Neutrophil (primary cell): Measurements from ENCODE around the gene CCDC71.

ENCODE experiments used
- H3K27ac ChIP-seq: fragments of 200-600 bp; sonication (generic); 2 replicates; pipeline ENCODE4 v1.5.1; 2016; ENCODE audit warnings: mild to moderate bottlenecking, moderate library complexity
- H3K27me3 ChIP-seq: fragments of 200-600 bp; sonication (generic); 2 replicates; pipeline ENCODE4 v1.6.0; 2016; ENCODE audit warnings: mild to moderate bottlenecking
- H3K36me3 ChIP-seq: fragments of 200-600 bp; sonication (generic); 2 replicates; pipeline ENCODE4 v1.5.1; 2017
- H3K4me1 ChIP-seq, 2 experiments: fragments of 200-600 bp in 1 of 2; sonication (generic) in 1 of 2; 1 replicate in 1 of 2; 2 replicates in 1 of 2; pipeline versions ENCODE4 v1.5.1 to v1.6.1; 2013 to 2016; ENCODE audit warnings: low read depth in 1 of 2, low read length in 1 of 2, mild to moderate bottlenecking in 1 of 2, moderate library complexity in 1 of 2; ENCODE audit not compliant: control insufficient read depth in 1 of 2, insufficient read depth in 1 of 2
- H3K4me3 ChIP-seq, 2 experiments: fragments of 200-600 bp in 1 of 2; sonication (generic) in 1 of 2; 1 replicate in 1 of 2; 2 replicates in 1 of 2; pipeline ENCODE4 v1.5.1; 2013 to 2016; ENCODE audit warnings: low read depth in 1 of 2, low read length in 1 of 2, mild to moderate bottlenecking in 1 of 2, moderate library complexity in 1 of 2
- H3K9me3 ChIP-seq: fragments of 200-600 bp; sonication (generic); 2 replicates; pipeline ENCODE4 v1.5.1; 2016
- CTCF ChIP-seq: fragments of 200-600 bp; sonication (generic); IDR thresholded peaks from 2 replicates; pipeline ENCODE4 v1.5.1; 2016; ENCODE audit warnings: antibody characterized with exemption

The CCDC71 gene

GRCh38 chr3:49161808-49162530 is 4.2 kb downstream of the CCDC71 start:
- no peak for TF ChIP-seq CTCF
- peaks cover 23 to 31% of the 10 kb centered on the region in 2 experiments for H3K4me1 ChIP-seq
- H3K27ac ChIP-seq = peak overlapping the region; percentile 33

DNA sequence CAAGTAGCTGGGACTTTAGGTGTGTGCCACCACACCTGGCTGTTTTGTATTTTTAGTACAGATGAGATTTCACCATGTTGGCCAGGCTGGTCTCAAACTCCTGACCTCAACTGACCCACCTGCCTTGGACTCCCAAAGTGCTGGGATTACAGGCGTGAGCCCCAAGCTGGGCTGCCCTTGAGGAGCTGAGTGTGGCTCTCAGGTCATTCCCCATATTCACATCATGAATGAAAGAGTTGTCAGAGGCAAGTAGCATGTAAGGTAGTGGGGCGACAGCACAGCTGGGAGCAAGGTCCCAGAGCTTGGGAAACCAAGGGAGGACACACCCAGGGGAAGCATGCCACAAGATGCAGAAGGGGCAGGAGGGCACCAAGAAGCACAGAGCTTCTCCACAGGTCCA is 4.9 kb downstream of the CCDC71 start:
- peaks cover 26% of the 10 kb centered on the region for H3K36me3 ChIP-seq
- H3K4me3 ChIP-seq = no peak overlapping the region
- peaks cover 17 to 25% of the 10 kb centered on the region in 2 experiments for H3K4me1 ChIP-seq
- no peaks in the 10 kb centered on the region for H3K9me3 ChIP-seq
- TF ChIP-seq CTCF = no peak
- no peak overlapping the region for H3K27ac ChIP-seq
- H3K27me3 ChIP-seq = no peaks in the 10 kb centered on the region

More at GRCh38 chr3:49161808-49162530, 4.2 kb downstream of the CCDC71 start:
- Histone ChIP-seq H3K9me3 (no peaks in the 10 kb centered on the region), H3K36me3 (peaks cover 26% of the 10 kb centered on the region), H3K4me3 (no peak overlapping the region), H3K27me3 (no peaks in the 10 kb centered on the region)

- Histone ChIP-seq H3K27ac (no peak overlapping the region), H3K9me3 (no peaks in the 10 kb centered on the region), H3K4me3 (no peak overlapping the region), H3K4me1 (peaks cover 5 to 11% of the 10 kb centered on the region in 2 experiments), H3K36me3 (peaks cover 21% of the 10 kb centered on the region), H3K27me3 (no peaks in the 10 kb centered on the region)
- TF ChIP-seq CTCF = no peak
Measured at GRCh38 chr3:49158792-49159191, 7.3 kb downstream of the CCDC71 start.

GRCh38 chr3:49158103-49158709 is 7.9 kb downstream of the CCDC71 start:
- TF ChIP-seq CTCF = peak; percentile 34
- peaks cover 5 to 11% of the 10 kb centered on the region in 2 experiments for H3K4me1 ChIP-seq
- H3K9me3 ChIP-seq = no peaks in the 10 kb centered on the region
- no peak overlapping the region for H3K4me3 ChIP-seq
- H3K36me3 ChIP-seq = peaks cover 15% of the 10 kb centered on the region
- H3K27me3 ChIP-seq = no peaks in the 10 kb centered on the region
- H3K27ac ChIP-seq = no peak overlapping the region

DNA sequence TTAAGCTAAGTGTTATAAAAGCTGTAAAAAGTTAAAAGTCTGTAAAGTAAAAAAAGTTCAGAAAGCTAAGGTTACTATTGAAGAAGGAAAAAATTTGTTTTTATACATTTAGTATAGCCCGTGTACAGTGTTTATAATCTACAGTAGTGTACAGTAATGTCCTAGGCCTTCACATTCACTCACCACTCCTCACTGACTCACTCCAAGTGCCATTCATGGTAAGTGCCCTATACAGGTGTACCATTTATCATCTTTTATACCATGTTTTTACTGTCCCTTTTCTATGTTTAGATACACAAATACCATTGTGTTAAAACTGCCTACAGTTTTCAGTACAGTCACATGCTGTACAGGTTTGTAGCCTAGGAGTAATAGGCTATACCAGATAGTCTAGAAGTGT is 8.8 kb downstream of the CCDC71 start:
- Histone ChIP-seq H3K27ac (no peak overlapping the region), H3K36me3 (peaks cover 8% of the 10 kb centered on the region), H3K9me3 (no peaks in the 10 kb centered on the region), H3K4me1 (peaks cover 5% of the 10 kb centered on the region in 2 experiments), H3K4me3 (no peak overlapping the region), H3K27me3 (no peaks in the 10 kb centered on the region)
- TF ChIP-seq CTCF = no peak
